T-helper 9 cell (primary cell): Measurements from ENCODE around the gene FNDC3B.
"Not testable (repeated sequence)": the region's sequence is repeated elsewhere in the genome, so short reads cannot be mapped to it uniquely, and the experiment has no call there.

Experiments
- DNase-seq: peaks from one replicate; pipeline ENCODE4 v3.0.0-alpha.2; 2020

The FNDC3B gene

DNA sequence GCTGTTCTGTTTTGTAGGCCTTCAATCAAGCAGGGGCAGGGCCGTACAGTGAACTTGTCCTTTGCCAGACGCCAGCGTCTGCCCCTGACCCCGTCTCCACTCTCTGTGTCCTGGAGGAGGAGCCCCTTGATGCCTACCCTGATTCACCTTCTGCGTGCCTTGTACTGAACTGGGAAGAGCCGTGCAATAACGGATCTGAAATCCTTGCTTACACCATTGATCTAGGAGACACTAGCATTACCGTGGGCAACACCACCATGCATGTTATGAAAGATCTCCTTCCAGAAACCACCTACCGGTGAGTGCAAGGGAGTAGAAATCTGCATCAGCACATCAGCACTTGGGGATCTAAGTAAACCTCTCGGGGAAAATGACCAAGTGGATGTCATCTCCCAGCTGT lies 313.4 kb downstream of the FNDC3B start:
- no peak for DNase-seq

DNA sequence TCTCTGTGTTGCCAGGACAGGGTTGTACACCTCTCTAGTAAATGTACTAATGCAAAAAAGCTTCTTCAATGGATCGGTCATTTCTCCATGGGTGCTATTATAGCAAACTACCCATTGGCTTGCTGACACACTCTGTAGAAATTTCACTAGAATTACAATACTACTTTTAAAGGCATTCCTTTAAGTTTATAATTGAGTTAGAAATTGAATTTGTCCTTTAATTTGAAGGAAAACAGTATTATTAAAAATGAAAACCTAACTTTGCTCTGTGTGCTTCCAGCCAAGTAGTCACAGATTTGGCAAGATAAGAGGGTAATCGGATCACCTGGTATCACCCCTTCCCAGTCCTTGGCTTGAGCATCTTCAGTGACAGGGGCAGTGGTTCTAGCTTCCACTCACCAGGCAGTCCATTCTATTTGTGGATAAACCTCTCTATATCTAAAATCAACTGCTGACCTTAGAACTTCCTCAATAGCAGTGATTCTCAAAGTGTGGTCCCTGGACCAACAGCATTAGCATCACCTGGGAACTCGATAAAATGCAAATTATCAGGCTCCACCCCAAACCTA lies 315.6 kb downstream of the FNDC3B start:
- no peak for DNase-seq

DNA sequence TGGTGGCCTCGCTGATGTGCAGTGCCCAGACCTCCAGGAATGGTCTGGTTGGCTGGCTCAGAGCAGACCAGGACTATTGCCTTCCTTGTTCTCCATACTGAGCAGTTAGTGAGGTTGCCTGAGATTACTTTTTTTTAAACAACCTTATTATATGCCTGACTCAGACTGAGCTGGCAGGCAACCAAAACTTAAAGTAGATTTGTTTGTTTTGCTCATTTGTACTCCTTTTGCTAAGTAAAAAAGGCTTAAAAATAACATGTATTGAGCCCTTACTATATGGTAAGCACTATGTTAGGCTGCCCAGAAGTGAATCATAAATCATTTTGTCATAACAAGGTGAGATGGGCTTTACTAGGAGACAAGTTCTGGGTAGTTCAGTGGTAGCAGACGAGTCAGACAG lies 316.5 kb downstream of the FNDC3B start:
- no peak for DNase-seq

DNA sequence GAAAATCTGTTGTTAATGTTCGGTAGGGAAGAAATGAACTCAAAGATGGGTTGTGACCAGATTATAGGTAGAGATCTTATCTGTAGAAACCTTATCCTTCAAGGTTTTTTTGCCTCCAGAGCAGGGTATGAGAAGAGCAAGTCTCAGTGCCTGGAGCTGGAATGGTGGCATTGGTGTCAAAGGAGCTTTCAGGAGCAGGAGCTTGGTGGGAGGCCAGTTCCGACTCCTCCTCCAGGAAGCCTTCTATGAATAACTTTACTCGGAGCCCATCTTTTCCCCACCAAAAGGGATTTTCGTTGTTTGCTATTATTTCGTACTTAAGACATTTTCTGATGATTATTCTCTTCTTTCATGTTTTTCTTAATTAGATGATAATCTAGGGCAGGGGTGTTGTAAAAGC lies 317.0 kb downstream of the FNDC3B start:
- no peak for DNase-seq

DNA sequence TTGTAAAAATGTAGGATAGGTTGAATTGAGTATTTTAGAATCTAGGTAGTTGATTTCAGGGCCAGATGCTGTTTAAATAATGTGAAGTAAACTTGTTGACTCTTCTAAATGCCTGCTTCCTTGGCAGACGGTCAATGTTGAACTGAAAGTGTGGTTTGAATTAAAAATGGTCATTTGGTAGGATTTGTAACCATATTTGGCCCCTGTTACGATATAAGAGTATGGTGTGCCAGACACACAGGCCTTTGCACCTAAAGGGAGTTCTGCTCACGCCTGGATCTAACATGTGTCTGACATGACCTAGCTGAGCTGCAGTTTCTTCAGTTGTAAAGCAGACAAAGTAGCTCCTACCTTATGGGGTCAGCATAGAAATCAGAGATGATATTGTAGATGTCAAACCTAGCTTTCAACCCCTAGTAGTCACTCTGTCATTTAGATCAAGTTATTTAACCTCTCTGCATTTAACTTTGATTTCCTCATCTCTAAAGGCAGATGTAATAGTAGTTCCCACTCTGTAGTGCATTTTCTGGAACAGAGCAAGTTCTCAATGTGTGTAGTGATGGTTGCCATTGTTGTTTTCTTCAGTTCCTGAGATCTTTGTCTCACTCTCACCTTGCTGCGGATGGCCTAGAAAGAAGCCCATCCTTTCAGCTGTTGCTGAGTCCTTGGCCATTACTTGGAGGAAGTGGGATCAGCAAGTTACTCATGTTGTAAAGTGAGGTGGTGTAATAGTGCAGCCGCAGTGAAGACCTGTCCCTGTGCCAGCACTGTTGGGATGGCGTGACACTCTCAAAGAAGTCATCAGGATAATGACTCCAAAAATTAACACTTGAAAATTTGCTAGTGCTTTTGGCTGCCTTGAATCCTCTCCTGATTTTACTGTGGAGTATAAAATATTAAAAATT lies 318.7 kb downstream of the FNDC3B start:
- no peak for DNase-seq

DNA sequence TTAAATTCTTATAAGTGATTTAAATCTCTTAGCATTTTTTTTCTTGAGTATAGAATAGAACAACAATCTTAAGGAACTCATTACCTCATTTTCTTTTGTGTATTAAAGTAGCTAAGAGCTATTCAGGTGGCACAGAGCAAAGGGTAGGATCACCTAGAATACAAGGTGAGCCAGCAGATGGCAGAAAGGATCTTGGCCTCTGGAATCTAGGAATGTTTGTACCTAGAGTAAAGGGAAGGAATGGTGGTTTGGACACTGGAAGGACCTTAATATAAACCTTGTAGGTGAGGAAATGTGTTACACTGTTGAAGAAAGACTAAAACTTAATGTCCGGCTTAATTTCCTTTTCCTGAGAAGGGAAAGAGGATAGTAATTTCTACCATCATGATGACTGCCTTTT lies 319.9 kb downstream of the FNDC3B start:
- DNase-seq: no peak

DNA sequence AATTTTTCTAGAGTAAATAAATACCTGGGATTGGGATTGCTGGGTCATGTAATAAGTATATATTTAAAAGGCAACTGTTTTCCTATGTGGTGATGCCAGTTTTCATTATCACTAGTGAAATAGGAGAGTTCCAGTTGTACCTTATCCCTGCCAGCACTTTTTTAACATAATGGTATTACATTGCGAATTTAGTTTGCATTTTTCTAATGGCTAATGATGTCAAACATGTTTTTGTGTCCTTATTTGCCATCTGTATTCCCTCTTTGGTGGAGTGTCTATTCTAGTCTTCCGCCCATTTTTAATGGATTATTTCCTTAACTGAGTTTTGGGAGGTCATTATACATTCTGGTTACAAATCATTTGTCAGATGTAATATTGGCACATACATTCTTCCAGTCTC lies 320.6 kb downstream of the FNDC3B start:
- no peak for DNase-seq

DNA sequence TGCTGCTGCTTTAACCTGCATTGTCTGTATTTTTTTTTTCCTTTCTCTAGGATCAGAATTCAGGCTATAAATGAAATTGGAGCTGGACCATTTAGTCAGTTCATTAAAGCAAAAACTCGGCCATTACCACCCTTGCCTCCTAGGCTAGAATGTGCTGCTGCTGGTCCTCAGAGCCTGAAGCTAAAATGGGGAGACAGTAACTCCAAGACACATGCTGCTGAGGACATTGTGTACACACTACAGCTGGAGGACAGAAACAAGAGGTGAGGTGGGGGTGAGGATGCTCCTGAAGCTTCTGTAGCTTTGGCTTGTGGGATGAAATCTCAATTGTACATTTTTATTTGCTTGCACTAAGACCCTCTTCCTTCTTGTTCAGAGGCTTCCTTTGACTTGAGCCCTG lies 323.2 kb downstream of the FNDC3B start:
- no peak for DNase-seq

DNA sequence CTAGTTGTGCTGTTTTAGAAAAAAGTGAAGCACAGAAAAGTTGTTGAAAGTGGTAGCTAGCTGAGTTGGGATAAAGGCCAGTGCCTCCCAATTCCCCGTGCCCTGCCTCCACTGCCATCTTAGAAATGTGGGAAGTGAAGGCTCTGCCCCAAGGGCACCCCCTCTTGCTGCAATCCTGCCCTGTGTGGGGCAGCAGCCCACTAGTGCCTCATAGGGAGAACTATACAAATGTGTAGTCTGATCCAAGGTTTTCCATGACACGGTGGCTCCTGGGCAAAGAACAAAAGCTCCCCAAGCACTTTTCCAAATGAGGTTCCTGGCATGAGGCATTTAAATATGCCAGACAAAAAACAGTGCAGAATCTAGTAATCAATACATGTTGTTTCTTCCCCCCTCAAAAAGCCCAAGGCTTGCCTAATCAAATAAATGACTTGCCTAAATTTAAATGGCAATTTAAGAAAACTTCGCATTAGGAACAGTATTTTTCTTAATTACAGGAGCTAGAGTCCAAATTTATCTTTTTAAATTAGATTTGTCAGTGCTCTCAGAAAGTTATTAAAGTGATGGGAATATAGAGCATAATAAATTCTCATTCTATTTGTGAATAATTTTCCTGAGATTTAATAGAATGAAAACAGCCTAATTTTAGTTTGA lies 325.1 kb downstream of the FNDC3B start:
- no peak for DNase-seq

DNA sequence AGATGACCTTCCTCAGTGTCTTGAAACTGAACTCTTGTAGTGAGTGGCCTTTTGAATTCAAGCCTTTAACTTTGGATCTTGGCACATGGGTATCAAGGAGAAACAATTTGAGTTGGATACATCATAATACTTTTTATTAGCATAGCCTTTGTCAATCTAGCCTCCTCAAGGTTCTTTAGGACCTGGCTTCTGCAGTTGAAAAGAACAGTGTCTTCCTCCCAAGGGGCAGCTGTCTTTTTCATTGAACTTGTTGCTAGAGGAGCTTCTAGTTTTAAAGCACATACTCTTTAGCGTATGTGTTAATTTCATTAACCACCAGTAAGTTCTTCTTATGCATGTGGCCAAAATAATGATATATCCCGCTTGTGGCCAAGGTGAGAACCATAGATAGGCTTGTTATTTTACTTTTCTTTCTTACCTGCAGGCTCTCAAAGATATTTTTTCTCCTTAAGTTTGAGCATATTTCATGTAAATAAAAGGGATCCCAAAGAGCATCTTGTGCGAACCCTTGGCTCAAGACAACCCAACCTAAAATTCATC lies 325.7 kb downstream of the FNDC3B start:
- no peak for DNase-seq

DNA sequence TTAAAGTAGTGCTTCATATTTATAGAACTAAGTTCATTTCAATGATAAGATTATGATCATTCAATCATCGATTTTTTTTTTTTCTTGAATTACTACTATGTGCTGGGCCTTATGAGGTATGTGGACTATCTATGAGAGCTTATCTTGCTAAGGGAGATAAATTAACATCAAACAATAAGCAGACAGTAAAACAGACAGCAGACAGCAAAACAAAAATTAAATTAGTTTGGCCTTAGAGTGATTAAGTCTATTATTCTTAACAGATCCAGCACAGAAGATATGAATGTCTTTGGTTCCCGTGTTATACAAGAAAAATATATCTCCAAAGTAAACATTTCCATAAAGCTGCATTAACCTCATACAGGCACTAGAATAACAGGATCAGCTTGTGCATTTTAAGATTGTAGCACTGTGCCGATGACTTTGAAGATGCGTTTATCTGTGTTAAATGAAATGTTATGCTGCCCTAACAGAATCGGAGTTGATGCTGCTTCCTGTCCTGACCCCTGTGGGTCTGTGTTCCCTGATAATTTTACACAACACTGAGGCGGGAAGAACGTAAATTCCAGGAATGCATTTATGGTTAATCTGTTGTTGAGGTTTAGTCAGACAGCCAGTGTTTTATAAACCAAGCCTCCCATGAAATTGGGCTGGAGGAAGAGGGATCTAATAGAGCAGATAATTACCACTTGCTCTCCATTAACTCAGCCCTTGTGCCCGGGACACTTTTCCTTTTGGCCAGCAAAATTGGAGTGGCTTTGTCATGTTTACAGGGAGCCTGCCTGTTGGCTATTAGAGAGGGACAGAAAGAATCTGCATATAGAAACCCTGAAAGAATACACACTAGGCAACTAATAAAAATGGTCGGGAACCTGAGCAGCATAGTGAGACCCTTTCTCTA lies 328.1 kb downstream of the FNDC3B start:
- no peak for DNase-seq

DNA sequence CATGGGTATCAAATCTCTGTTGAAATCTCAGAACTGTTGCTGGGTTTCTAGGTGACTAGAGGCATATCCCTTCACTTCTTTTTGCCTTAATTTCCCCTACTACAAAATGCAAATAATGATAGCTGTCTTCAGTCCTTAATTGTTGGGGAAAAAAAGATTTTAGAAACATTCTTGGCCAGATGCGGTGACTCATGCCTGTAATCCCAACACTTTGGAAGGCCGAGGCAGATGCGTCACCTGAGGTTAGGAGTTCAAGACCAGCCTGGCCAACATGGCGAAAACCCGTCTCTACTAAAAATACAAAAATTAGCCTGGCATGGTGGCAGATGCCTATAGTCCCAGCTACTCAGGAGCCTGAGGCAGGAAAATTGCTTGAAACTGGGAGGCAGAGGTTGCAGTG lies 329.2 kb downstream of the FNDC3B start:
- not testable (repeated sequence) for DNase-seq

DNA sequence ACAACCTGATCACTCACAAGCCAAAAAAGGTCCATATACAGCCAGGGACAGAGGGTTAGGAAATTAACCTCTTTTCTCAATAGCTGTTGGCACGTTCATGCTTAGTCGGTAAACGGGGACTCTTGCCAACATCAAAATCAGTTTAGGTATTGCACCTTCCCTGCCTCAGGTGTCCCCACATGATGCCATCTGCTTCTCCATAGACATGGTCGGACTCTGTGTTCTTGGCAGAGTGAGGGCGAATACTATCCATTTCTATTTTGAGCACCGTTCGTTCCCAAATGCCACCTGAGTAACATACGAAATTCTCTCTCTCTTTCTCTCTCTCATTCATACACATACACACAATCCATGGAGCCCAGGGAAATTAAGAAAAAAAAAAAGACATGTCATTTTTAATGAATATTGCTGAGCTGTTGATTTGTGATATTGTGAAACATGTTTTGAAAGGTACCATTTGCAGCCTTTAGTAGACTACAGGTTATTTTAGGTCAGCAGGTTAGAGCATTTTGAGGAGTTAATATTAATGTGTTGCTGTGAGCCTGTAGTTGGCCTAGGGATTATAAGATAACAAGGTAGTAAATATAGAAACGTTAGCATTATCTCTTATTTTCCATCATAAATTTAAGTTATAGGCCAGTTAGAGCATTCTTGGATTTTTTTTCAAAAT lies 330.3 kb downstream of the FNDC3B start:
- DNase-seq: no peak

DNA sequence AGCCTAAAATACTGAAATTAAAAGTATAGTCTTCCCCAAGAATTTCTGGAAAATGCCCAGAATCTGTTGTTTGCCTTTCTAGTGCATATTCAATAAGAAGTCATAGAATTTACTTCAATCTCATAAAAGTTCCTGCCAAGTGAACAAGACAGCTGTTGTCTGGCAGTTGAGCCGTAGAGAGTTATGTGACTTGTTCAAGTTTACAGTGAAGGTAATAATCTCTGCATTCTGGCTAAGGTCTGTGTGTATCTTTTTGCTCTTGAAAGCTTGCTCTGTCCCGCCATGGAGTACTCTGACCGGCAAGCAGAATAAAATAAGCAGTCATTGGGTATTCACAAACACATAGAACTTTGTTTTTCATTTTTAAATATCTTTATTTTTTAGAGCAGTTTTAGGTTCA lies 331.0 kb downstream of the FNDC3B start:
- DNase-seq: no peak

DNA sequence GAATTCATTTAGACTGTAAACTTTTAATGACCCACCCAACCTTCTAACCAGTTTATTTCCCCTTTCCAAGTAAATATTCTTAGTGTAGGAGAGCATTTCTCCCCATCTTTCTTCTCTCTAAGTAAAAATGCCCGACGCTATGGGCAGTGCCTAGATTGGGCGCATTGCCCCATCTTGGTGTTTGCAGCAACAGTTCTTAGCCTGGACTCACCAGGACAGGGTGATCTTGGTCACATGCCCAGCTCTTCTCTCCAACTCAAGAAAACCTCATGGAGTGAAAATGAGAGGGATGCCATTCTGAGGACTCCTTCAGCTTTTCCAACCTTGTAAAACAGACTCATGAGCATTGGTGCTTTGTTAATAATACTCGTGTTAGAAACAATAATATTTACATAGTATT lies 332.2 kb downstream of the FNDC3B start:
- DNase-seq: no peak

DNA sequence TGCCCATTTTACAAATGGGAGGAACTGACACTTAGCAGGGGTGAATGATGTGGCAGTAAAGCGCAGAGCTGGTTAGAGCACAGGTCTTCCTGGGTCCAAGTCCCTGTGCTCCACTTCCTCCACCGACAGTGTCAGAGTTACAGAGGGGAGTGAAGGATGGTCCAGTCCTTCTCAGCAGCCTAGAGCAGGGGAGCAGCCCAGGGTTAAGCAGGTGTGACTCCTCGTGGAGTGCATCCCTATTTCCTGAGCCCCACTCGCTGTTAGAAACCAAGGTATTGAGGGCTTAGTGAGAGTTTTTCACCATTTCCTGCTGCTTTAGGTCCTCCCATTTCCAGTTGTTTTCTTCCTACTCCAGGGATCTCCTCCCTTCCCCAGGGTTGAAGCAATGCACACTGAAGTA lies 333.5 kb downstream of the FNDC3B start:
- DNase-seq: no peak

DNA sequence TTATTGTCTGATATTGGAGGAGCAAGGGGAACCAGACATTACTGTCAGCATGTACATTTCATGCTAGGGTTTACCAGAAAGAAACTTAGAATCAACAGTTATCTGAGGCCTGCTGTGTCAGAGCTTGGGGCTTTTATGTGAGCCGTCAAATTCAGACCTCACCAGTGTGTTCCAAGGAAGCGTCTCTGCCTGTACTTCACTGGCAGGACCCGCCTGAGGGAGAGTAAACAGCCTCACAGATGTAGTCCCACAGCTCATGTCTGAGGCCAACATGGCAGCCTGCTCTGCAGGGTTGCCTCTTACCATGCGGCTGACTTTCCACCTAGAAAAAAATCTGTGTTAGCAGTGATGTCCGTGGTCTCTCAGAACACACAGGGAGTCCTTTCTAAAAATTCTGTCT lies 334.5 kb downstream of the FNDC3B start:
- DNase-seq: no peak

DNA sequence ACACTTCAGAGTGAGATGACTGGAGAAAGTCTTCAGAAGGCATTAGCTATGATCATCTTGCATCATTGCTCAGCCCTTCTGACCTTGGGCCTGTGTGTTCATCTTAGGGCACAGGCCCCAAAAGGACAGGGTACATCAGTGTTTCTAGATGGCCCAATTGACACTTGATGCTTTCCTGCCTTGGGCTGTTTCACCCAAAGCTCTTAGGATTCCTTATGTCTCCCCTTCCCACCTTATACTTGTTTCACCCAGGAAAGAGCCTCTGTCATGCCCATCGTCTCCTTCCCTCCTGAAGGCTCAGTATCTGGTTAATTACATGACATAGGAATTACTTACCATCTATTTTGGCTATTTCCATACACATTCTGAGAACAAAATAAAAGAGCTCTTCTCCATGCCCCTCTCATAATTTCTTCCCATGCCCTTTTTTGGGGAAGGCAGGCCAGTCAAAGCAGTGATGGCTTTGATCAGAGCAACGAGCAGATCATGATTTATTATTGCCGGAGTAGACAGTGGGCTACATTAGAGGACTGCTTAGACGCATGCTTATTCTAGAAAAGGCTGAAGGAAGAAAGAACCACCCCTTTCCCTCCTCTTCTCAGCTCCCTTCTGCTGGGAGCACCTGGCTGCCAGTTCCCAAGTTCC lies 335.9 kb downstream of the FNDC3B start:
- no peak for DNase-seq

DNA sequence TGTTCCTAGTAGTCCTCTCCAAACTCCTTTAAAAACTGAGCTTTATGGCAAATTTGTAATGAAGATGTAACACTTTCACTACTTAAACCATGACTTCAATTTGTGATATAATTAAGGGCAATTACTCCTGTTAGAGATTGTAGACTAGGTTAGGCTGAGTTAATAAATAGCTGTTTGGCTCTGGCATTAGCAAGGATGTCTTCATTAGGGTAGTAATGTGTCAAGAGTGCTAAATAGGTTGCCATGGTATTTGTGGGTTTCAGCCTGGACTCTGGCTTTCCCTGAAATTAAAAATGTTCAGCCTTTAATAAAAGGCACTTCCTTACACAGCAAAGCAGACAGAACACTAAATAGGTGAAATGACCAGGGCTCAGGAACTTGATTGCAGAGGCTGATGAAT lies 337.0 kb downstream of the FNDC3B start:
- DNase-seq: no peak

DNA sequence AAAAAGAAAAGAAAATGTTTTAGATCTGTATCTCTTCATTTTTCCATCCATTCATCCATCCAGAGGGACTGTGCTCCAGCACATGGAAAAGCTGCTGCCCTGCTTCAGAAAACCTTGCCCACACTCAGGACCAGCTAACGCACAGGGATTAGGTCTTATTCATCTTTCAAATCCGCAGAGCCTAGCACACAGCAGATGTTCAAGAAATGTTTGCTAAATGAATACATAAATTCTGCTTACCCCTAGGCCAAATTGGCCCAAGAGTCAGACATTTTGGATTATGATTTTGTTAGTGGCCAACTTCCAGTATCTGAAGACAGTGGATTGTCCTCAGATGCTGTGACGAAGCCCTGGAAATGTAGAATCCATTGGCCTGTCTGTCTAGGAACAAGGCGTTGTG lies 337.5 kb downstream of the FNDC3B start:
- no peak for DNase-seq

DNA sequence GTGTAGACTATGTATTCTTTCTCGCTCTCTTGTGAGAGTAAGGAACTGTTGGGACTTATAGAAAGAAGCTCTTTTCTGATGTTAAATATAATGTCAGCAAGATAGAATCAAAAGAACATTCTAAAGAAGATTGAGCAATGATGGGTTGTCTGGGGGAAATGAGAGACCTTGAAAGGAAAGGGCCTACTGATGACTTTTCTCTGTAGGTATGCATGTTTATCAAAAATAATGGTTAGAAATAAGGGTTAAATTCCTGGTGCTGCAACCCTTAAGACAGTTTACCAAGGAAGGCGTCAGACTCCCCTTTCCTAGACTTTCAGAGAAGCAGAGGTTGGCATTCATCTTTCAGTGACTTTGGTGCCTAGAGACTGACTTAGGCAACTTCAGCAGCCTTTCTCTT lies 339.1 kb downstream of the FNDC3B start:
- DNase-seq: no peak

DNA sequence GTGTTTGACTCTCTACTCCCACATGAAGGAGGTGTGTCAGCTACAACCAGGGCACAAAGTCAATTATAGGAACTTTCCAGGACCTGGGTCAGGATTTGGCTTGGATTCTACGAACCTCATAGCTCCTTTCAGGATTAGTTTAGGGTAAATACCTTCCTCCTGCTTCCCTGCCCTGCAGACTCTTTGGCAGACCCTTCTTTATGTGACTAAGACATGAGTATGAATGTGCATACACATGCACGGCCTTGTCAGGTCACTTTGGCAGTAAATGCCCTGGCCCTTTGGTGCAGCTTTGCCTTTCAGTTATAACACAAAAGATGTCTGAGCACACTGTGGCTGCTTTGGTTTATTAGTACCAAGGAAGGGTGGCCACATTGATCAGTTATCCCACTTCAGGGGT lies 340.0 kb downstream of the FNDC3B start:
- DNase-seq: no peak
